Activated CD8-positive, alpha-beta memory T cell treated with anti-CD3 and anti-CD28 coated beads for 36 hours (primary cell): ENCODE results near the gene ZNF593OS. TPM values are rescaled to one million over a fixed set of nuclear protein-coding genes. Genes with fewer than 3 reads are reported as not detected.

Experiments
- CTCF ChIA-PET: fragments of 350-600 bp; sonication (Branson Sonifier 250); formaldehyde crosslinking; loops from one replicate; lab custom pipeline; 2021; ENCODE audit warnings: antibody characterized with exemption; lab: Charles Lee
- POLR2A ChIA-PET: fragments of 350-600 bp; sonication (Branson Sonifier 250); formaldehyde crosslinking; loops from one replicate; lab custom pipeline; 2021; ENCODE audit warnings: antibody characterized with exemption; lab: Charles Lee
- total RNA-seq, 2 experiments: library from RNA; stranded (reverse); gene quantifications; one replicate each; pipeline ENCODE4 v1.2.3, GENCODE V29; 2021

ZNF593OS gene
- total RNA-seq, 2 experiments from 2014 or later = not detected

- ChIA-PET CTCF (interaction anchor here (1.1 kb wide), 1 partner anchor 9 kb away, joined by 3 read pairs; no protein-coding TSS in a partner anchor), POLR2A (no interaction called here)
These were observed 22.7 kb downstream of the ZNF593OS start for GRCh38 chr1:26148887-26149286.

GRCh38 chr1:26145960-26146294 is 25.7 kb downstream of the ZNF593OS start:
- ChIA-PET CTCF (interaction anchor here (0.8 to 4.8 kb wide), 9 partner anchors 11 to 112 kb away, joined by 3 to 55 read pairs (median 8); partner anchors contain the start of gene FAM110D), POLR2A (no interaction called here)

- POLR2A ChIA-PET = no interaction called here
These were observed 26.3 kb downstream of the ZNF593OS start for GRCh38 chr1:26145041-26145959.

GRCh38 chr1:26142159-26142558 is 29.5 kb downstream of the ZNF593OS start:
- ChIA-PET POLR2A (interaction anchor here (0.8 kb wide), 1 partner anchor 34 kb away, joined by 5 read pairs; no protein-coding TSS in a partner anchor), CTCF (interaction anchor here (0.7 to 4.8 kb wide), 4 partner anchors 28 to 180 kb away, joined by 3 to 55 read pairs (median 8); partner anchors contain the start of gene ZNF593)

More at GRCh38 chr1:26145041-26145959, 26.3 kb downstream of the ZNF593OS start:
- CTCF ChIA-PET = interaction anchor here (0.6 to 4.8 kb wide), 23 partner anchors 9 to 184 kb away, joined by 3 to 55 read pairs (median 4); partner anchors contain the start of genes C1orf232, FAM110D, PDIK1L and ZNF593

GRCh38 chr1:26138974-26139558 is 32.6 kb downstream of the ZNF593OS start:
- ChIA-PET CTCF (interaction anchor here (0.6 to 1.4 kb wide), 6 partner anchors 28 to 278 kb away, joined by 3 to 5 read pairs (median 4); partner anchors contain the start of genes C1orf232, PDIK1L and ZNF593), POLR2A (interaction anchor here (0.6 kb wide), 1 partner anchor 24 kb away, joined by 3 read pairs; no protein-coding TSS in a partner anchor)

GRCh38 chr1:26134466-26134865 is 37.2 kb downstream of the ZNF593OS start:
- ChIA-PET POLR2A (no interaction called here), CTCF (interaction anchor here (0.7 kb wide), 1 partner anchor 1780 kb away, joined by 4 read pairs; no protein-coding TSS in a partner anchor)

- POLR2A ChIA-PET = no interaction called here
- CTCF ChIA-PET = no interaction called here
These were observed 38.8 kb downstream of the ZNF593OS start for GRCh38 chr1:26132834-26133167.

GRCh38 chr1:26132128-26132833 is 39.4 kb downstream of the ZNF593OS start:
- POLR2A ChIA-PET = no interaction called here
- CTCF ChIA-PET = no interaction called here

GRCh38 chr1:26130695-26131094 is 40.9 kb downstream of the ZNF593OS start:
- POLR2A ChIA-PET = no interaction called here
- CTCF ChIA-PET = interaction anchor here (0.6 kb wide), 1 partner anchor 72 kb away, joined by 4 read pairs; no protein-coding TSS in a partner anchor

GRCh38 chr1:26129778-26130177 is 41.9 kb downstream of the ZNF593OS start:
- POLR2A ChIA-PET = no interaction called here
- CTCF ChIA-PET = no interaction called here

GRCh38 chr1:26127235-26128163 is 44.1 kb downstream of the ZNF593OS start:
- ChIA-PET POLR2A (interaction anchor here (0.6 kb wide), 1 partner anchor 267 kb away, joined by 6 read pairs; no protein-coding TSS in a partner anchor), CTCF (interaction anchor here (0.7 to 2.4 kb wide), 5 partner anchors 9 to 161 kb away, joined by 3 to 15 read pairs (median 4); no protein-coding TSS in a partner anchor)

- POLR2A ChIA-PET = interaction anchor here (0.6 to 0.9 kb wide), 4 partner anchors 14 to 268 kb away, joined by 3 to 6 read pairs (median 4); partner anchors contain the start of gene PDIK1L
- CTCF ChIA-PET = interaction anchor here (0.7 to 2.4 kb wide), 6 partner anchors 8 to 162 kb away, joined by 3 to 15 read pairs (median 4); no protein-coding TSS in a partner anchor
These were observed 45.1 kb downstream of the ZNF593OS start for GRCh38 chr1:26126321-26127084.

- ChIA-PET CTCF (interaction anchor here (0.9 to 2.4 kb wide), 4 partner anchors 8 to 38 kb away, joined by 3 to 15 read pairs (median 4); no protein-coding TSS in a partner anchor), POLR2A (interaction anchor here (0.6 to 0.9 kb wide), 2 partner anchors 14 to 15 kb away, joined by 3 to 4 read pairs; partner anchors contain the start of gene PDIK1L)
These were observed 45.7 kb downstream of the ZNF593OS start for GRCh38 chr1:26125946-26126320.

GRCh38 chr1:26125382-26125781 is 46.2 kb downstream of the ZNF593OS start:
- ChIA-PET POLR2A (no interaction called here), CTCF (interaction anchor here (0.9 to 1.1 kb wide), 2 partner anchors 20 to 38 kb away, joined by 3 read pairs; no protein-coding TSS in a partner anchor)

- CTCF ChIA-PET = interaction anchor here (1.0 to 1.1 kb wide), 2 partner anchors 20 to 21 kb away, joined by 3 read pairs; no protein-coding TSS in a partner anchor
- POLR2A ChIA-PET = no interaction called here
These were observed 47.0 kb downstream of the ZNF593OS start for GRCh38 chr1:26124418-26125331.
